Measurements from ENCODE around the gene TMEM52.
"Not testable (repeated sequence)": the region's sequence is repeated elsewhere in the genome, so short reads cannot be mapped to it uniquely, and the experiment has no call there.

Gene TMEM52

GRCh38 chr1:1940123-1940425 lies 21.0 kb upstream of the TMEM52 start:
- Mint-ChIP-seq H3K27me3 (ENCODE audit: low read depth) (no peaks in the 10 kb centered on the region), H3K36me3 (ENCODE audit: low read depth) (no peaks in the 10 kb centered on the region), H3K4me3 (no peak overlapping the region), H3K4me1 (ENCODE audit: low read depth) (peaks cover 3% of the 10 kb centered on the region), H3K9me3 (peaks cover 6% of the 10 kb centered on the region), H3K27ac (no peak overlapping the region)

DNA sequence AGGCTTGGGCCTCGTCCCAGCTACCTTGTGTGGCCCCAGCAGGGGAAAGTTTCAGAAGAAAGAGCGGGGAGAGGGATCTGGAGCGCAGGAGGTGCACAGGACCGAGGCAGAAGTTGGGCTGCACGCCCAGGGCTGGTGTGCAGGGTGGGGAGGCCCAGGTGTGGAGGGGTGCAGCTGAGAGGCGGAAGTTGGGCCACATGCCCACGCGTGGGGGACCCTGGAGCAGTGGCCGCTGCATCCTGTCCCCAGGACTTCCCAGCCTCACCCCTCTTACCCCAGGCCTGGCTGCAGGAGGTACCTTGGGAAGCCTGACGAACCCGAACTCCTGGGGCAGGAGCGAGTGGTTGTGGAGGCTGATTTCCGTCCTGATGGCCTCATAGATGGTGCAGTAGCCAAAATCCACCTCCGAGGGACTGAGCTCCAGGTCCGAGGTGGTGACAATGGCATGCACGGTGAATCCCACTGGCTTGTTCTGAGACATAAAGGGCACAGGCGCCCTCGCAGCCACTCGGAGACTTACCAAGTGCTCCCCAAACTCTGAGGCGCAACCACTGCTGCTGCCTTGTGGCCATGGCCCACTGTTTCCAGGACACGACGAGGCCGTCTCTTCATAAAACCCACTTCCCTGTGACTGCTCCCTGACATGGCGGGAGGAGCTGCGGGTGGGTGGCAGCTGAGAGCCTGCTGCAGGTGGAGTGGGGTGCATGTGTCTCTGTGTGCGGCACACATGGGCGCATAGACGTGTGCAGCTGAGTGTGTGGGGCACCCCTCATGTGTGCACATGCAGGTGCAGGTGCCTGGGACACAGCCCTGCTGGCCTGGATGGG lies 20.4 kb upstream of the TMEM52 start:
- Mint-ChIP-seq H3K36me3 (ENCODE audit: low read depth) (peaks cover under 1% of the 10 kb centered on the region), H3K4me3 (no peak overlapping the region), H3K27me3 (ENCODE audit: low read depth) (no peaks in the 10 kb centered on the region), H3K9me3 (peaks cover 12% of the 10 kb centered on the region), H3K27ac (no peak overlapping the region), H3K4me1 (ENCODE audit: low read depth) (peaks cover 3% of the 10 kb centered on the region)

DNA sequence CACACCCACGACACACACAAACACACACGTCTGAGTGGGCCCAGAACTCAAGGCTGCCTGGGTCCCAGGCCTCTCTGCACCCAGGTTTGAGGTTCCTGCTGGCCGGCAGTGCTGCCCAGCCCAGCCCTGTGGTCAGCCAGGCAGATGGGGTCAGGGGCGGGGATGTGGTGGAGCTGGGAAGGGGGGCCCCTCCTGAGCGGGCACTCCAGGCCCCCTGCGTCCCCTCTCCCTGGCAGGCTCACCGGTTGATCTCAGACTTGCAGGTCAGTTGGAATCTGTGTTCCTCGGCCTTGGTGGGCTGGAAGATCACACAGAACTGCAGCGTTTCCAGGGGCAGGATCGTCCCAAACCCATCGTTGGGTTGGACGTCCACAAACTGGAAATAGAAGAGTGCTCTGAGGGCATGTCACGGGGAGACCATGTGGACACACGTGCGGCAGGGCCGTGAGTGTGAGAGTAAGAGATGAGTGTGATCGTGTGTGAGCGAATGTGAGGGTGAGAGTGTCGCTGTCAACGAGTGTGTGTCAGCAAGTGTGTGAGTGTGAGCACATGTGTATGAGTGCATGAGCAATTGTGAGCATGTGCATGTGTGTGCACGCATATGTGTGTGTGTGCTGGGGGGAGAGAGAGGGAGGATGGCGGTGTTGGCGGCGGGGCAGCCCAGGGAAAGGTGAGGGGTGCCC lies 19.7 kb upstream of the TMEM52 start:
- peaks cover 5% of the 10 kb centered on the region for H3K36me3 Mint-ChIP-seq (ENCODE audit: low read depth)
- H3K9me3 Mint-ChIP-seq = peaks cover 20% of the 10 kb centered on the region
- H3K4me3 Mint-ChIP-seq = no peak overlapping the region
- H3K27ac Mint-ChIP-seq = no peak overlapping the region
- H3K27me3 Mint-ChIP-seq (ENCODE audit: low read depth) = no peaks in the 10 kb centered on the region
- H3K4me1 Mint-ChIP-seq (ENCODE audit: low read depth) = peaks cover under 1% of the 10 kb centered on the region

DNA sequence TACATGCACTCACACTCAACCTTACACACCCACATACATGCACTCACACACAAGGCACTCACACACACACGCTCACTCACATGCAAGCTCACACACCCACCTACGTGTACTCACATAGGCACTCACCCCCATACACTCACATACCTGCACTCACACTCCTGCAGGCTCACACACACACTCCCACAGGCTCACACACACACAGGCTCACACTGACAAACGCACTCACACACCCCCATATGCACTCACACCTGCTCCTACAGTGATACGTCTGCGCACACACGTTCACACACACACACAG lies 19.1 kb upstream of the TMEM52 start:
- no peaks in the 10 kb centered on the region for H3K27me3 Mint-ChIP-seq (ENCODE audit: low read depth)
- H3K36me3 Mint-ChIP-seq (ENCODE audit: low read depth) = peaks cover 5% of the 10 kb centered on the region
- peaks cover 24% of the 10 kb centered on the region for H3K9me3 Mint-ChIP-seq
- H3K4me3 Mint-ChIP-seq = no peak overlapping the region
- H3K27ac Mint-ChIP-seq = no peak overlapping the region
- H3K4me1 Mint-ChIP-seq (ENCODE audit: low read depth) = no peaks in the 10 kb centered on the region

GRCh38 chr1:1937549-1938275 lies 18.6 kb upstream of the TMEM52 start:
- no peaks in the 10 kb centered on the region for H3K4me1 Mint-ChIP-seq (ENCODE audit: low read depth)
- H3K27me3 Mint-ChIP-seq (ENCODE audit: low read depth) = no peaks in the 10 kb centered on the region
- peaks cover 24% of the 10 kb centered on the region for H3K9me3 Mint-ChIP-seq
- H3K4me3 Mint-ChIP-seq = no peak overlapping the region
- peaks cover 5% of the 10 kb centered on the region for H3K36me3 Mint-ChIP-seq (ENCODE audit: low read depth)
- H3K27ac Mint-ChIP-seq = no peak overlapping the region

- H3K36me3 Mint-ChIP-seq (ENCODE audit: low read depth) = peaks cover 5% of the 10 kb centered on the region
- no peaks in the 10 kb centered on the region for H3K27me3 Mint-ChIP-seq (ENCODE audit: low read depth)
- no peak overlapping the region for H3K27ac Mint-ChIP-seq
- no peaks in the 10 kb centered on the region for H3K4me1 Mint-ChIP-seq (ENCODE audit: low read depth)
- peaks cover 24% of the 10 kb centered on the region for H3K9me3 Mint-ChIP-seq
- H3K4me3 Mint-ChIP-seq = no peak overlapping the region
Observed at GRCh38 chr1:1937061-1937460, 18.0 kb upstream of the TMEM52 start.

GRCh38 chr1:1934848-1935247 lies 15.8 kb upstream of the TMEM52 start:
- H3K4me1 Mint-ChIP-seq (ENCODE audit: low read depth); H3K36me3 Mint-ChIP-seq (ENCODE audit: low read depth); H3K27me3 Mint-ChIP-seq (ENCODE audit: low read depth); H3K4me3 Mint-ChIP-seq; H3K27ac Mint-ChIP-seq: not testable (repeated sequence)
- peaks cover 24% of the 10 kb centered on the region for H3K9me3 Mint-ChIP-seq

DNA sequence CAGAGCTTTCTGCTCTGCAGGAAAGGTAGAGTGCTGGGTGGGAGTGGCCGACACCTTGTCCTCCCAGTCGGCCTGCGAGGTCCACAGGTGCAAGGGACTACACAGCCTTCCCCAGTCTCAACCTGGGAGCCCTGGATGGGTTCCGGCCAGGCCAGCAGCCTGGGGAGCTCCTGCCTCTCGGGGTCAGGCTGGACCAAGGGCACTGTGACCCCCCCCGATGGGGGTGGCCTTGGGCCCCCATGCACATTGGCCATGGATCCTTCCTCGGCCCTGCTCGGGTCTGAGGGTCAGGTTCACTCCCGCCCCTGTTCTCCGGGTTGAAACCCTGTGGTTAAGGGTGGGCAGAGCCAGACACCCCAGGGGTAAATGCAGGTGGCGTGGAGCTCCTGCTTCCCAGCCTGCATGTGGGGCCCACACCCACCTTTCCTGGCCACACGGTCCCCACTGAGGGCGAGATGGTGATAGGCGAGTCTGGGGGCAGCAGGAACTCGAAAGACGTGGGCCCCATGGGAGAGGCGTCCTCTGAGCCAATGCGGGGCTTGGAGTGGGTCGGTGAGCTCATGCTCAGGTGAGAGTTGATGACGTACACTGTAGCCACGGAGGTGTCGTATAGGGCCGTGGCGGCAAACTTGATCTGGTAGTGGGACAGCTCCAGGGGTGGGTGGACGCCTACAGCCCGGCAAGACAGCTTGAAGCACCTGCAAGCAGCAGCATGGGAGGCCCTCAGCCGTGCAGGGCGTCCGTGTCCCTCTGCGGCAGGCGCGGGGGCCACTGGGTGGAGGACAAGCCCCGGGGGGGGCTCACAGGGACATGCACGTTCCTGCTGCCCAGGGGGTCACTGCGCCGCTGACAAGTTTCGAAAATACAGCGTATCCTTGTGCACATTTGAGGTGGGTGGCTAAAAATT lies 10.8 kb upstream of the TMEM52 start:
- Mint-ChIP-seq H3K27ac (no peak overlapping the region), H3K4me3 (no peak overlapping the region), H3K4me1 (ENCODE audit: low read depth) (no peaks in the 10 kb centered on the region), H3K9me3 (peaks cover 16% of the 10 kb centered on the region), H3K27me3 (ENCODE audit: low read depth) (no peaks in the 10 kb centered on the region), H3K36me3 (ENCODE audit: low read depth) (peaks cover 5% of the 10 kb centered on the region)

DNA sequence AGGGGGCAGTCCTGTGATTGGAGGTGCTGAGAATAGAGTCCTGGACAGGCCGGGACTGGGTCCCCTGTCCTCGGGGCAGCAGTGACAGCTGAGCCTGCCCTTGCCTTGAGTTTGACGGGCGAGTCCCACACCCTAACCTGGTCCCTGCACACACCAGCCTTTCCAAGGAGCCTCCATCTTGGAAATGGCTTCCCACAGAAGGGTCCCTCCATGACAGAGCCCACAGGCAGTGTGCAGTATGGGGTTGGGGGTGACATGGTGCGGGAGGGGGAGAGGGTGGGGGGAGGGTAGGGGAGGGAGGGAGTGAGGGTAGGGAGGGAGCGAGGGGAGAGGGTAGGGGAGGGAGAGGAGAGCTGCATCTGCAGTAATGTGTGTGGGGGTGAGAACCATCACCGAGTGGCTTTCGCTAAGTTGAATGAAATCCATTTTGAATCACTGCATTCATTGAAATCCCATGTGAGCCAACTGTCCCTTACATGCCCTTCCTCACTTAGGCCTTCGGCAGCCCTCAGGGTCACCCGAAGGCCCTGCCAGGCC lies 10.1 kb upstream of the TMEM52 start:
- H3K27me3 Mint-ChIP-seq (ENCODE audit: low read depth) = no peaks in the 10 kb centered on the region
- no peak overlapping the region for H3K27ac Mint-ChIP-seq
- H3K4me1 Mint-ChIP-seq (ENCODE audit: low read depth) = no peaks in the 10 kb centered on the region
- peaks cover 2% of the 10 kb centered on the region for H3K36me3 Mint-ChIP-seq (ENCODE audit: low read depth)
- peaks cover 9% of the 10 kb centered on the region for H3K9me3 Mint-ChIP-seq
- H3K4me3 Mint-ChIP-seq = no peak overlapping the region

DNA sequence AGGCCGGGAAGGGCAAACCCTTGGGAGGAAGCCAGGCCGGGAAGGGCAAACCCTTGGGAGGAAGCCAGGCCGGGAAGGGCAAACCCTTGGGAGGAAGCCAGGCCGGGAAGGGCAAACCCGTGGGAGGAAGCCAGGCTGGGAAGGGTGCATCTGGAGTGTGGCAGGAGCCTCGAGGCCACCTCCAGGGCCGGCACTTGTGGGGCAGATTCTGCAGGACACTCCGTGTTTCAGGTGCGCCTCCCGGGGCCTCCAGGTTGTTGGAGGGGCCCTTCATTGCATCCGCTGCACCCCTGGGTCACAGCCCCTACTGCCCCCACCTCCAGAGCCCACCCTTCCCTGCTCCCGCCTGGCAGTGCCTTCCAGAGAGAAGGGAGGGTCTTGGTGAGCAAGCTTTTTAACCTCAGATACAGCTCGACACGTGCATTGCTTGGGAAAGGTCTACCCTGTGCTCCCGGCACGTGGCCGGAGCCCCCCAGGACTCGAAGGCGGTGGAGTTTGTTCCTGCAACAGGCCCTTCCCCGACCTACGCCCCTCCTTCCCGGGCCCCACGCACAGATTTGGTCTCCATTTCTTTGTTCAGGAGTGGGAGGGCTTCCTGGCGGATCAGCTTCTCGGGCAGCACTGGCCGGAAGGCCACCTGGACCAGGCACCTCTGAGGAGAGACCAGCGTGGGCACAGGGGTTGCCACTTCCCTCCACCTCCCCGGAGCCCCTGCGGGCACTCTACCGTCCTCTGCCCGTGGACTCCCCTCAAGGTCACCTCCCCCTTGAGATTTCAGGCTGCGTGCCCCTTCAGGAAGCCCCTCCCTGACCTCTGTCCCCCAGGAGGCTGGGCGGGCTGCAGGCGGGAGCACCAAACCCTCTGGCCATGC lies 9.4 kb upstream of the TMEM52 start:
- H3K9me3 Mint-ChIP-seq = peaks cover 2% of the 10 kb centered on the region
- no peaks in the 10 kb centered on the region for H3K4me1 Mint-ChIP-seq (ENCODE audit: low read depth)
- no peaks in the 10 kb centered on the region for H3K36me3 Mint-ChIP-seq (ENCODE audit: low read depth)
- no peaks in the 10 kb centered on the region for H3K27me3 Mint-ChIP-seq (ENCODE audit: low read depth)
- H3K4me3 Mint-ChIP-seq = no peak overlapping the region
- no peak overlapping the region for H3K27ac Mint-ChIP-seq

DNA sequence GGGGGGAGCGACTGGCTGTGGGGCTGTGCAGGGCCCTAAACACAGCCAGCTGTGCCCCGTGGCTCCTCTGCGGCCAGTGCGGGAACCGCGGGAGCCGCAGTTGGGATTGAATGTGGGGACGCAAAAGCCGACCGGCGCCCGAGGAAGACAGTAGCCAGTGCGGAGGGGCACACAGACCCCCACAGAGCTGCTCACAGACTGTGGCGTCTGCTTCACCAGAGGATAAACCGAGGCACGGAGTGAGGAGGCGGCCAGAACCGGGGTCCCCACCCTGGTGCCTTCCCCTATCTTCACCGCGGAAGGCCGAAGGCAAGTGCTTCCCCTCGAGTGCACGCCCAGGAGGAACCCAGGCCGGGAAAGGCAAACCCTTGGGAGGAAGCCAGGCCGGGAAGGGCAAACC lies 8.7 kb upstream of the TMEM52 start:
- no peaks in the 10 kb centered on the region for H3K4me1 Mint-ChIP-seq (ENCODE audit: low read depth)
- H3K27ac Mint-ChIP-seq = no peak overlapping the region
- H3K36me3 Mint-ChIP-seq (ENCODE audit: low read depth) = no peaks in the 10 kb centered on the region
- no peaks in the 10 kb centered on the region for H3K9me3 Mint-ChIP-seq
- H3K27me3 Mint-ChIP-seq (ENCODE audit: low read depth) = no peaks in the 10 kb centered on the region
- H3K4me3 Mint-ChIP-seq = no peak overlapping the region

DNA sequence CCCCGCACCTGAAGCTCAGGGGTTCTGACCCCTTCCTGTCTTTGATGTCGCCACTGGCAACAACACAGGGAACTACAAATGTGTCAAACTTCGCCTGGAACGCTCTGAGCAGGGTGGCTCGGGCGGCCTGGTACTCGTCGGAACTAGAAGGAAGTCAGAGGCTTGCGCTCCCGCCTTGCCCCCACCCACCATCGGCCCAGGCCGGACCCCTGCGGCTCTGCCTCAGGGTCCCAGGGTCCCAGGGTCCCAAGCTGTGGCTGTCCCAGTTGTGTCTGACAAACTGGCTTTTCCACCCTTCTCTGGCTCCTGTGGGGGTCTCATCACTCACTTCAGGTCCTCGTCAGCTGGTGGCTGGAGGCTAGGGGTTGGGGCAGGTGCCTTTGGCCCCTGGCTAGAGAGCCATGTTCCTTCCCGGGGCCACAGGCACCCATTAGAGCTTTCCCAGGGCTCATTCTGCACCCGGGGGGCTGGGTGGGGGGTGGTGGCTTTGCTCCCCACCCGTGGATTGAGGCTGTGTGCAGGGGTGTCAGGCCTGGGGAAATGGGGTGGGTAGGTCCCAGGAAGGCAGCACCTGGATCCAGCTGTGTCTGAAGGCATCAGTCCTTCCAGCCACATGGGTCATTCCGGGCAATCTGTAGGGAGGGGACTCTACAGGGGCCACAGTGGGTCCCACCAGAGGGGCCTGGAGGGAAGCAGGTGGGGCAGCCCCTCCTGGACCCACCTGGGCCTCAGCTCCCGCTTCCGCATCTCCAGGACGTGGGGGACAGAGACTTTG lies 8.0 kb upstream of the TMEM52 start:
- Mint-ChIP-seq H3K4me1 (ENCODE audit: low read depth) (no peaks in the 10 kb centered on the region), H3K27ac (no peak overlapping the region), H3K36me3 (ENCODE audit: low read depth) (no peaks in the 10 kb centered on the region), H3K27me3 (ENCODE audit: low read depth) (no peaks in the 10 kb centered on the region), H3K9me3 (no peaks in the 10 kb centered on the region), H3K4me3 (no peak overlapping the region)

DNA sequence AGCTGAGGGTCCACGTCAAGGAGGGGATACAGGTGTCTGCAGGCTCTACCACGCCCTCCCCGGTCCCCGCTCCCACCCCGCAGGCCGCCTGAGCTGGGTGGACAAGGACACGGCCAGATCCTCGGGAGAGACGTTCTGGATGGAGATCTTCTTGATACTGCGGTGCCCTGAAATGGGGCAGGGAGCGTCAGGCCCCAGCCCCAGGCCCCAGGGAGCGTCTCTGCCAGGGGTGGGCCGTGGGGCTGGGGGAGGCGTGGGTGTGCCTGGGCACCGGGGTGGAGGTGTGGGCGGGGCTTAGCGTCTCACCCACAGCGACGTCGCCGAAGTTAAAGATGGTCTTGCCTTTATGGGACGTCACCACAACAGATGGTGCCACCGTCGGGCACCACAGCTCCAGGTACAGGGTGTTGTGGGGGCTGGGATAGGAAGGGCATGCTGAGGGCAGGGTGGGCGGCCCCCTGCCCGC lies 7.3 kb upstream of the TMEM52 start:
- H3K9me3 Mint-ChIP-seq = no peaks in the 10 kb centered on the region
- no peaks in the 10 kb centered on the region for H3K36me3 Mint-ChIP-seq (ENCODE audit: low read depth)
- no peaks in the 10 kb centered on the region for H3K27me3 Mint-ChIP-seq (ENCODE audit: low read depth)
- no peak overlapping the region for H3K27ac Mint-ChIP-seq
- H3K4me3 Mint-ChIP-seq = no peak overlapping the region
- H3K4me1 Mint-ChIP-seq (ENCODE audit: low read depth) = no peaks in the 10 kb centered on the region

Measured in T-helper 1 cell treated with Interleukin-12 subunit alpha and Interleukin-12 subunit beta and Interleukin-4 antibody, amounts not matched to agents 30 μg/mL and 1 μg/mL, for 36 hours (primary cell).